Stimulated activated CD8-positive, alpha-beta memory T cell treated with anti-CD3 and anti-CD28 coated beads, Interleukin-12 subunit alpha, Interleukin-12 subunit beta, amount 100 ng/mL, for 1 hour (primary cell): ENCODE data around the gene BTBD9.

ENCODE experiments used
- DNase-seq: peaks from one replicate; pipeline ENCODE4 v3.0.0-alpha.2; 2020; ENCODE audit warnings: low read depth

The BTBD9 gene

GRCh38 chr6:38505826-38506225 lies 133.9 kb downstream of the BTBD9 start:
- DNase-seq = no peak

DNA sequence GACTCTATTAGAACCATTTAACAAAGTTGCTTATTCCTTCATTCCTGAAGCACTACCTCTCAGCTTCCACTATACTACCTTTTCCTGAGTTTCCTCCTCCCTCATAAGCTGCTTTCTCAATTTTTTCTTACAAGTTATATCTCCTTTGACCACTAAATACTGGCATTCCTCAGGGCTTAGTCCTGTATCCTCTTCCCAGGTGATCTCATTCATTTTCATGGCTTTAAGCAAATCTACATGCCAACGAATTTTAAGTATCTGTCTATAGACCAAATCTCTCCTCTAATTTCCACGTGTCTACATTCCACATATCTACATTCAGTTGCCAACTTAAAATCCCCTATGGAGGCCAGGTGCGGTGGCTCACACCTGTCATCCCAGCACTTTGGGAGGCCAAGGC lies 134.7 kb downstream of the BTBD9 start:
- no peak for DNase-seq

- DNase-seq = no peak
These were observed 135.6 kb downstream of the BTBD9 start for GRCh38 chr6:38503960-38504682.

GRCh38 chr6:38503032-38503773 lies 136.5 kb downstream of the BTBD9 start:
- no peak for DNase-seq

GRCh38 chr6:38502423-38502822 lies 137.3 kb downstream of the BTBD9 start:
- no peak for DNase-seq

GRCh38 chr6:38501931-38502330 lies 137.8 kb downstream of the BTBD9 start:
- no peak for DNase-seq

- DNase-seq = no peak
These were observed 140.1 kb downstream of the BTBD9 start for GRCh38 chr6:38499529-38500096.

- no peak for DNase-seq
These were observed 140.8 kb downstream of the BTBD9 start for GRCh38 chr6:38498805-38499445.

- no peak for DNase-seq
These were observed 141.6 kb downstream of the BTBD9 start for GRCh38 chr6:38498085-38498484.

DNA sequence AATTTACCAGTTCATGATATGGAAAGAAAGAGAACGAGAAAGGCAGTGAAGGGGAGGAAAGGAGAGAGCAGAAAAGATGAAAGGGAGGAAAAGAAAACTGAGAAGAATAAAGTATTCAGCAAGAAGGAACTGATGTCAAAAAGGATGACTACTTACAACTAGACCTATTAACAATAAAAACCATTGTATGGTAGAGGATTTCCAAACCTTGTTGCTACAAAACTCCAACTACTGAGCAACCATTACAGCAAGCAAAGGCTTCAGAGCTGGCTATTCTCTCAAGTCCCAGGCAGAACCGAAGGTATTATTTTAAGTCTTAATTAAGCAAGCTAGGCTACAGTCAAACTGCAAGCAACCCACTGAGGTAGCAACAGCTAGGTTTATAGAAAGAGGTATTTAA lies 142.2 kb downstream of the BTBD9 start:
- no peak for DNase-seq

GRCh38 chr6:38495922-38496635 lies 143.7 kb downstream of the BTBD9 start:
- DNase-seq = no peak

GRCh38 chr6:38495518-38495917 lies 144.2 kb downstream of the BTBD9 start:
- no peak for DNase-seq

GRCh38 chr6:38493931-38494547 lies 145.7 kb downstream of the BTBD9 start:
- peak; percentile 74 for DNase-seq

- DNase-seq = no peak
These were observed 147.7 kb downstream of the BTBD9 start for GRCh38 chr6:38492031-38492430.

- no peak for DNase-seq
These were observed 149.8 kb downstream of the BTBD9 start for GRCh38 chr6:38489951-38490350.

GRCh38 chr6:38487423-38487822 lies 152.3 kb downstream of the BTBD9 start:
- no peak for DNase-seq

- DNase-seq = no peak
These were observed 154.2 kb downstream of the BTBD9 start for GRCh38 chr6:38485488-38485887.

DNA sequence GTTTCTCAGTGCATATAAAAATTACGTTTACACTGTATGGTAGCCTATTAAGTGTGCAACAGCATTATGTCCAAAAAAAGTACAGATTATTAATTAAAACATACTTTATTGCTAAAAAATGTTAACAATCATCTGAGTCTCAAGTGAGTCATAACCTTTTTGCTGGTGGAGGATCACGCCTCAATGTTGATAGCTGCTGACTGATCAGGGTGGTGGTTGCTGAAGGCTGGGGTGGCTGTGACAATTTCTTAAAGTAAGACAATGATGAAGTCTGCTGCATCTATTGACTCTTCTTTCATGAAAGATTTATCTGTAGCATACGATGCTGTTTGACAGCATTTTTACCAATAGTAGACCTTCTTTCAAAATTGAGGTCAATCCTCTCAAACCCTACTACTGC lies 155.1 kb downstream of the BTBD9 start:
- DNase-seq = no peak

- no peak for DNase-seq
These were observed 156.2 kb downstream of the BTBD9 start for GRCh38 chr6:38483526-38483925.

DNA sequence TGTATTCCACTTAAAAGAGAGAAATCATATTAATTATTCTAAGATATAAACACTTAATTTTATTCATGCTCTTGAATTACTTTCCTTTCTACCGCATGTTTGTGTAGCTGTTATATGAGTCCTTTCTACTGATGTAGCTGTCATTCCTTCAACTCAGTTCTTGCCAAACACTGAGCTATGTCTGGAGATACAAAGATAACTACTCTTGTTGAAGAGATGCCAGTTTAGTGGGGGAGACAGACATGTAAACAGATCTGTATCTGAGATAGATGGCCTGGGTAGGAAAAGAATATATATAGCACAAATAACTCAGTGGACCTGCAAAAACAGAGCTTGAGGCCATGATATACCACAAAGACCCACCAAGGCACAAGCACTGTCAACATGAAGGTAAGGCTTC lies 157.3 kb downstream of the BTBD9 start:
- no peak for DNase-seq

DNA sequence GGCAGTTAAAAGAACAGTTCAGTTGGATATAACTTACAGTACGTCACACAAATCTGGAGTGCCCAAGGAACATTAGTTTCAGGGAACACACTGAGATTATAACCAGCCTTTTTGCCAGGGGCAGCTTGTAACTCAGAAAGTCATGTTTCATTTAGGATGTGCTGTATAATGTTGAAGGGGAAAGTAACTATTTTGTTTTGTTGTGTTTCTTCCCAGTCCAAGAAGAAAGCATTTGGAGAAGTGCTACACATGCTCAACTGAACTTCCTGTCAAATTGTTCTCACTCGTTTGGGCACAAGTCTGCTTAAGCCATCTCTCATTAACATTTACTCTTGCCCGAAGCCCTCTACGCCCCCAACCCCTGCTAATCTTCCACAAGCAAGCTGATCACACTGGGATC lies 157.9 kb downstream of the BTBD9 start:
- DNase-seq = no peak
